HepG2 (cell line): ENCODE data around the gene ITGB5. TPM values are rescaled to one million over a fixed set of nuclear protein-coding genes. Genes with fewer than 3 reads are reported as not detected.

Experiments
- NR2F1 ChIP-seq, 2 experiments: fragments of 450-650 bp in 1 of 2; formaldehyde crosslinking in 1 of 2; IDR thresholded peaks; 2 replicates each; pipeline versions ENCODE4 v1.5.0 to v1.6.1; 2016 to 2020; ENCODE audit warnings: mild to moderate bottlenecking in 1 of 2, missing compliant biosample characterization in 1 of 2, missing genetic modification reagents in 1 of 2, moderate library complexity in 1 of 2
- ZNF142 ChIP-seq: sonication (generic); formaldehyde crosslinking; IDR thresholded peaks from 2 replicates; pipeline ENCODE4 v1.4.0; 2020; ENCODE audit warnings: missing genetic modification reagents
- ZNF574 ChIP-seq: sonication (generic); formaldehyde crosslinking; IDR thresholded peaks from 2 replicates; pipeline ENCODE4 v1.4.0; 2020; ENCODE audit warnings: missing genetic modification reagents
- ZNF577 ChIP-seq: sonication (generic); formaldehyde crosslinking; IDR thresholded peaks from 2 replicates; pipeline ENCODE4 v1.4.0; 2020; ENCODE audit warnings: mild to moderate bottlenecking, low read depth, missing genetic modification reagents, borderline replicate concordance
- polyA plus RNA-seq, 8 experiments: library from polyadenylated mRNA; depleted of rRNA in 3 of 8; stranded (reverse) in 7 of 8; unstranded in 1 of 8; fragments of >200 nt; fragmentation: Illumina TruSeq in 4 of 8; extraction: Trizol in 4 of 8; gene quantifications; 2 replicates each; pipeline versions ENCODE4 v1.2.1 to v1.2.3, GENCODE V29; 2011 to 2016; ENCODE audit warnings: low read depth in 4 of 8, missing spikeins in 1 of 8, mixed read lengths in 1 of 8; ENCODE audit not compliant: insufficient read depth in 1 of 8
- total RNA-seq, 5 experiments: library from RNA; depleted of rRNA; stranded (reverse); fragments of >200 nt; fragmentation: Illumina TruSeq; extraction: Trizol; gene quantifications; 2 replicates each; pipeline ENCODE4 v1.2.3, GENCODE V29; 2016; ENCODE audit warnings: low read depth in 1 of 5

ITGB5 gene
- total and polyA plus RNA-seq, 2 of the 13 experiments (the other 11 are each of a cell fraction or from before 2014, with no cell fraction given) = 74.1 to 343 TPM

GRCh38 chr3:124788254-124788745 is 98.9 kb downstream of the ITGB5 start (continued):
- TF ChIP-seq ZNF142 (CRISPR knock-in tag) (no peak), NR2F1 (CRISPR knock-in tag; IDR thresholded peaks at IDR 0.05) (no peak), ZNF577 (CRISPR knock-in tag) (no peak), ZNF574 (CRISPR knock-in tag) (no peak)
